Measurements from ENCODE around the gene IL2RA. TPM values are rescaled to one million over a fixed set of nuclear protein-coding genes. Genes with fewer than 3 reads are reported as not detected.
A peak's percentile ranks its signal among the peaks of the same experiment; 100 is the strongest.
"Not testable (repeated sequence)": the region's sequence is repeated elsewhere in the genome, so short reads cannot be mapped to it uniquely, and the experiment has no call there.

Gene IL2RA
- polyA plus RNA-seq, 3 donors = 0.06 TPM; not detected in 2

DNA sequence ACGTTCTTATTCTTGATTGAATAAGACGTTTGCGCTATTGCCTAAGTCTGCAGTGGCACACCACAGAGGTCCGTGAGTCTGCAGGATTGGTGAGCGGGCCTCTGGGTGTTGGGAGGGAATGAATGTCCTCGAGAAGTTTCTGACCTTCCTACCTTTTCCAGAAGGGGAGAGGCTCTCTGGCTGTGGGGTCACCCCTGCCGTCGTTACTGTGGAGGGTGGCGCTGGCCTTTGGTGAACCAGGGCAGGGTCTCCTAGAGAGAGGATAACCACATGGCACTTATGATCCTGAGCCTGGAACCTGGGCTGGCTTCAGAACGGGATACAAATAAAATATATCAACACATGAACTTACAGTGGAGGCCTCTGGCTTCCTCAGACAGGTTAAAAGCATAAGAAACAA, 98.6 kb downstream of the IL2RA start:
- H3K27ac Mint-ChIP-seq = no peak overlapping the region

DNA sequence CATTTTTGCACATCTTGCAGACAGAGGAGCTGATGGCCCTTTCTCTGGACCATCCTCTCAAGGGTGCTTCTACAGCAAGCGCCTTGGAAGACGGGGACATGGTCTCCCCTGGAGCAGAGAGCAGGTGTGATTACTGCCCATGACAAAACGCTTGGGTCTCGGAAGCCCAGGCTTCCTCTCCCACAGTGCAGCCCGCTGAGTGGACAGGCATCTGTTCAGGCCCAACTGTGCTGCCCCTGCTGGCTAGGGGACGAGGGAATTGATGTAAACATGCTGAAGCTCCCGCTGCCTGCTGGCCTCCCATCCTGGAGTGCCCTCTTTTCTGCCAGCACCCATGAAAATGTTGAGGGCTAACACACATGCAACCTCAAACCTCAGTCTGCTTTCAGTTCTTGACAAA, 99.1 kb downstream of the IL2RA start:
- no peak overlapping the region for H3K4me3 ChIP-seq (replicated peaks in 1 of 3; ENCODE audit: low read depth in 2 of 3, low read length in 3 of 3)
- H3K4me2 ChIP-seq (replicated peaks; ENCODE audit: extremely low read depth, low read length, poor library complexity, severe bottlenecking) = no peak overlapping the region
- no peaks in the 10 kb centered on the region for H3K9me3 ChIP-seq (replicated peaks in 1 of 2; ENCODE audit: control insufficient read depth in 1 of 2, insufficient read depth in 1 of 2, low read length in 2 of 2)
- no peak overlapping the region for H2AFZ ChIP-seq (ENCODE audit: insufficient read depth, low read depth, low read length, poor library complexity, severe bottlenecking)
- peaks cover 43 to 88% of the 10 kb centered on the region in 2 donors for H3K36me3 ChIP-seq (replicated peaks in 1 of 2; ENCODE audit: control insufficient read depth in 1 of 2, insufficient read depth in 2 of 2, low read length in 2 of 2)
- H3K79me2 ChIP-seq (ENCODE audit: insufficient read depth, low read length) = peaks cover 5% of the 10 kb centered on the region
- Mint-ChIP-seq H3K9me3 (no peaks in the 10 kb centered on the region), H3K4me3 (no peak overlapping the region), H3K27me3 (ENCODE audit: low read depth in 3 of 3) (peaks cover 0 to 2% (median 0%) of the 10 kb centered on the region in 3 donors), H3K36me3 (peaks cover 69 to 83% of the 10 kb centered on the region in 2 donors), H3K4me1 (no peaks in the 10 kb centered on the region), H3K27ac (peak overlapping the region in 2 of 7 donors; percentile 41 to 42)
- no peaks in the 10 kb centered on the region for H3K4me1 ChIP-seq (ENCODE audit: control insufficient read depth in 1 of 2, insufficient read depth in 2 of 2, low read length in 2 of 2)
- DNase-seq = no peak
- H3K27ac ChIP-seq (ENCODE audit: low read depth in 1 of 2, low read length in 2 of 2) = no peak overlapping the region
- no peaks in the 10 kb centered on the region for H3K27me3 ChIP-seq (ENCODE audit: control insufficient read depth in 2 of 2, insufficient read depth in 2 of 2, low read length in 2 of 2)
- WGBS (ENCODE audit: insufficient coverage) = 93% methylated on average over 5 of the region's 7 CpGs
- no peak overlapping the region for H3K9ac ChIP-seq (ENCODE audit: insufficient read depth, low read length, poor library complexity, severe bottlenecking)
- intact Hi-C loops (cut with micrococcal nuclease) = no loop called here
- H4K20me1 ChIP-seq (ENCODE audit: insufficient read depth, low read length) = peaks cover 41% of the 10 kb centered on the region
- TF ChIP-seq, protein P1, sequence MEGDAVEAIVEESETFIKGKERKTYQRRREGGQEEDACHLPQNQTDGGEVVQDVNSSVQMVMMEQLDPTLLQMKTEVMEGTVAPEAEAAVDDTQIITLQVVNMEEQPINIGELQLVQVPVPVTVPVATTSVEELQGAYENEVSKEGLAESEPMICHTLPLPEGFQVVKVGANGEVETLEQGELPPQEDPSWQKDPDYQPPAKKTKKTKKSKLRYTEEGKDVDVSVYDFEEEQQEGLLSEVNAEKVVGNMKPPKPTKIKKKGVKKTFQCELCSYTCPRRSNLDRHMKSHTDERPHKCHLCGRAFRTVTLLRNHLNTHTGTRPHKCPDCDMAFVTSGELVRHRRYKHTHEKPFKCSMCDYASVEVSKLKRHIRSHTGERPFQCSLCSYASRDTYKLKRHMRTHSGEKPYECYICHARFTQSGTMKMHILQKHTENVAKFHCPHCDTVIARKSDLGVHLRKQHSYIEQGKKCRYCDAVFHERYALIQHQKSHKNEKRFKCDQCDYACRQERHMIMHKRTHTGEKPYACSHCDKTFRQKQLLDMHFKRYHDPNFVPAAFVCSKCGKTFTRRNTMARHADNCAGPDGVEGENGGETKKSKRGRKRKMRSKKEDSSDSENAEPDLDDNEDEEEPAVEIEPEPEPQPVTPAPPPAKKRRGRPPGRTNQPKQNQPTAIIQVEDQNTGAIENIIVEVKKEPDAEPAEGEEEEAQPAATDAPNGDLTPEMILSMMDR (IDR thresholded peaks at IDR 0.05) = no peak

More for the DNA sequence above, 98.6 kb downstream of the IL2RA start:
- Histone ChIP-seq H3K36me3 (replicated peaks in 1 of 2; ENCODE audit: control insufficient read depth in 1 of 2, insufficient read depth in 2 of 2, low read length in 2 of 2) (peaks cover 43 to 88% of the 10 kb centered on the region in 2 donors), H3K4me2 (replicated peaks; ENCODE audit: extremely low read depth, low read length, poor library complexity, severe bottlenecking) (no peak overlapping the region), H3K79me2 (ENCODE audit: insufficient read depth, low read length) (peaks cover 8% of the 10 kb centered on the region), H3K4me3 (replicated peaks in 1 of 3; ENCODE audit: low read depth in 2 of 3, low read length in 3 of 3) (no peak overlapping the region), H3K9me3 (replicated peaks in 1 of 2; ENCODE audit: control insufficient read depth in 1 of 2, insufficient read depth in 1 of 2, low read length in 2 of 2) (no peaks in the 10 kb centered on the region), H3K27ac (ENCODE audit: low read depth in 1 of 2, low read length in 2 of 2) (no peak overlapping the region), H4K20me1 (ENCODE audit: insufficient read depth, low read length) (peaks cover 46% of the 10 kb centered on the region), H3K9ac (ENCODE audit: insufficient read depth, low read length, poor library complexity, severe bottlenecking) (no peak overlapping the region), H3K27me3 (ENCODE audit: control insufficient read depth in 2 of 2, insufficient read depth in 2 of 2, low read length in 2 of 2) (no peaks in the 10 kb centered on the region), H2AFZ (ENCODE audit: insufficient read depth, low read depth, low read length, poor library complexity, severe bottlenecking) (no peak overlapping the region), H3K4me1 (ENCODE audit: control insufficient read depth in 1 of 2, insufficient read depth in 2 of 2, low read length in 2 of 2) (no peaks in the 10 kb centered on the region)
- H3K27me3 Mint-ChIP-seq (ENCODE audit: low read depth in 3 of 3) = peaks cover 0 to 2% (median 0%) of the 10 kb centered on the region in 3 donors
- TF ChIP-seq, protein P1 (IDR thresholded peaks at IDR 0.05) = no peak
- no peak overlapping the region for H3K4me3 Mint-ChIP-seq
- intact Hi-C loops (cut with micrococcal nuclease) = no loop called here
- H3K36me3 Mint-ChIP-seq = peaks cover 73 to 83% of the 10 kb centered on the region in 2 donors
- no peaks in the 10 kb centered on the region for H3K9me3 Mint-ChIP-seq
- 86% methylated on average over 5 of the region's 10 CpGs for WGBS (ENCODE audit: insufficient coverage)
- no peaks in the 10 kb centered on the region for H3K4me1 Mint-ChIP-seq
- DNase-seq = no peak

DNA sequence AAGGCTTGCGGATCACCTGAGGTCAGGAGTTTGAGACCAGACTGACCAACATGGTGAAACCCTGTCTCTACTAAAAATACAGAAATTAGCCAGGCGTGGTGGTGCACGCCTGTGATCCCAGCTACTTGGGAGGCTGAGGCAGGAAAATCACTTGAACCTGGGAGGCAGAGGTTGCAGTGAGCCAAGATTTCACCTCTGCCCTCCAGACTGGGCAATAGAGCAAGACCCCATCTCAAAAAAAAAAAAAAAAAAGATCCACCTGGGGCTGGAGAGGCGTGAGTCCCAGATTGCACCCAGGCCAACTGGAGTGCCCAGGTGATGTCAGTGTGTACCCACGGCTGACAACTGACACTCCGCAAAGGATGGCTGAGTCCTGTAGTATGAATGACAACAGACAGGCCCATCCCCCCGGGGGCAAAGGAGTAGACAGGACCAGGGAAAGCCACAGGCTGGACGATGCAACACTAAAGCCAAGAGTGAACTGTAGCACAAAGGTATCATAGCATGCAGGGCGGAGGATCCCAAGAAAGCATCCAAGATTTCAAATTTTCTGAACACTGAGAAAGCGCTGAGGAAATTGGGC, 99.7 kb downstream of the IL2RA start:
- intact Hi-C loops (cut with micrococcal nuclease); H3K9ac ChIP-seq (ENCODE audit: insufficient read depth, low read length, poor library complexity, severe bottlenecking); H2AFZ ChIP-seq (ENCODE audit: insufficient read depth, low read depth, low read length, poor library complexity, severe bottlenecking); H3K4me1 Mint-ChIP-seq; H3K4me3 ChIP-seq (replicated peaks in 1 of 3; ENCODE audit: low read depth in 2 of 3, low read length in 3 of 3); H3K27ac ChIP-seq (ENCODE audit: low read depth in 1 of 2, low read length in 2 of 2); H3K4me1 ChIP-seq (ENCODE audit: control insufficient read depth in 1 of 2, insufficient read depth in 2 of 2, low read length in 2 of 2); H3K4me2 ChIP-seq (replicated peaks; ENCODE audit: extremely low read depth, low read length, poor library complexity, severe bottlenecking); DNase-seq; H3K9me3 ChIP-seq (replicated peaks in 1 of 2; ENCODE audit: control insufficient read depth in 1 of 2, insufficient read depth in 1 of 2, low read length in 2 of 2); H3K9me3 Mint-ChIP-seq; H3K4me3 Mint-ChIP-seq; H3K79me2 ChIP-seq (ENCODE audit: insufficient read depth, low read length); H3K27me3 ChIP-seq (ENCODE audit: control insufficient read depth in 2 of 2, insufficient read depth in 2 of 2, low read length in 2 of 2); H3K27me3 Mint-ChIP-seq (ENCODE audit: low read depth in 3 of 3): not testable (repeated sequence)
- peaks cover 35% of the 10 kb centered on the region for H4K20me1 ChIP-seq (ENCODE audit: insufficient read depth, low read length)
- H3K36me3 ChIP-seq (replicated peaks in 1 of 2; ENCODE audit: control insufficient read depth in 1 of 2, insufficient read depth in 2 of 2, low read length in 2 of 2) = peaks cover 43 to 90% of the 10 kb centered on the region in 2 donors
- Mint-ChIP-seq H3K27ac (peak overlapping the region in 2 of 7 donors; percentile 7 to 64), H3K36me3 (peaks cover 67 to 83% of the 10 kb centered on the region in 2 donors)
- 93% methylated on average over 7 of the region's 10 CpGs for WGBS (ENCODE audit: insufficient coverage)
